ENCODE data around the gene USP35. TPM values are rescaled to one million over a fixed set of nuclear protein-coding genes. Genes with fewer than 3 reads are reported as not detected.

Gene USP35
- total and polyA plus RNA-seq, 2 donors (not counting 1 experiment from before 2014, with no cell fraction given), result 4.6 to 13.0 TPM

- no peaks in the 10 kb centered on the region for H3K79me2 ChIP-seq (ENCODE audit: control insufficient read depth, insufficient read depth, low read length)
- no peak overlapping the region for H3K9ac ChIP-seq (ENCODE audit: insufficient read depth, low read length)
- no peaks in the 10 kb centered on the region for H3K9me3 ChIP-seq (ENCODE audit: control insufficient read depth, insufficient read depth, low read depth, low read length)
- no peaks in the 10 kb centered on the region for H4K20me1 ChIP-seq (ENCODE audit: control insufficient read depth, extremely low read depth, insufficient read depth, low read length)
- no peak overlapping the region for H3K27ac ChIP-seq (ENCODE audit: insufficient read depth, low read length)
- H3K36me3 ChIP-seq (ENCODE audit: control insufficient read depth, insufficient read depth, low read length), result peaks cover 3% of the 10 kb centered on the region
- H3K4me1 ChIP-seq (ENCODE audit: control insufficient read depth, extremely low read depth, insufficient read depth, low read length), result no peaks in the 10 kb centered on the region
- DNase-seq (ENCODE audit: low read depth in 2 of 2), result no peak
- no peaks in the 10 kb centered on the region for H3K27me3 ChIP-seq (ENCODE audit: control insufficient read depth, insufficient read depth, low read length)
- H3K4me2 ChIP-seq (ENCODE audit: extremely low read depth, insufficient read depth, low read length), result no peak overlapping the region
- no peak overlapping the region for H2AFZ ChIP-seq (ENCODE audit: low read length)
- no peak for TF ChIP-seq CTCF (conservative IDR thresholded peaks at IDR 0.05 in 1 of 2, IDR thresholded peaks at IDR 0.05 in 1 of 2; ENCODE audit: low read depth in 1 of 2, low read length in 2 of 2)
- no peak for TF ChIP-seq EZH2 (IDR thresholded peaks at IDR 0.05; ENCODE audit: low read length, missing control alignments)
- no peak overlapping the region for H3K4me3 ChIP-seq (replicated peaks in 1 of 4; ENCODE audit: control extremely low read depth in 1 of 4, insufficient read depth in 1 of 4, low read depth in 3 of 4, low read length in 4 of 4)
Measured at GRCh38 chr11:78177216-78177615, 11.5 kb upstream of the USP35 start.

GRCh38 chr11:78179459-78180071 is 9.2 kb upstream of the USP35 start:
- Histone ChIP-seq H3K4me3 (replicated peaks in 1 of 4; ENCODE audit: control extremely low read depth in 1 of 4, insufficient read depth in 1 of 4, low read depth in 3 of 4, low read length in 4 of 4) (no peak overlapping the region), H4K20me1 (ENCODE audit: control insufficient read depth, extremely low read depth, insufficient read depth, low read length) (no peaks in the 10 kb centered on the region), H3K4me2 (ENCODE audit: extremely low read depth, insufficient read depth, low read length) (no peak overlapping the region), H3K9ac (ENCODE audit: insufficient read depth, low read length) (no peak overlapping the region), H3K9me3 (ENCODE audit: control insufficient read depth, insufficient read depth, low read depth, low read length) (no peaks in the 10 kb centered on the region), H3K79me2 (ENCODE audit: control insufficient read depth, insufficient read depth, low read length) (no peaks in the 10 kb centered on the region), H3K27me3 (ENCODE audit: control insufficient read depth, insufficient read depth, low read length) (no peaks in the 10 kb centered on the region), H3K4me1 (ENCODE audit: control insufficient read depth, extremely low read depth, insufficient read depth, low read length) (no peaks in the 10 kb centered on the region), H3K36me3 (ENCODE audit: control insufficient read depth, insufficient read depth, low read length) (no peaks in the 10 kb centered on the region), H3K27ac (ENCODE audit: insufficient read depth, low read length) (no peak overlapping the region), H2AFZ (ENCODE audit: low read length) (no peak overlapping the region)
- no peak for TF ChIP-seq CTCF (conservative IDR thresholded peaks at IDR 0.05 in 1 of 2, IDR thresholded peaks at IDR 0.05 in 1 of 2; ENCODE audit: low read depth in 1 of 2, low read length in 2 of 2)
- TF ChIP-seq EZH2 (IDR thresholded peaks at IDR 0.05; ENCODE audit: low read length, missing control alignments), result no peak
- DNase-seq (ENCODE audit: low read depth in 2 of 2), result no peak

GRCh38 chr11:78180751-78181150 is 8.0 kb upstream of the USP35 start:
- Histone ChIP-seq H3K9me3 (ENCODE audit: control insufficient read depth, insufficient read depth, low read depth, low read length) (no peaks in the 10 kb centered on the region), H4K20me1 (ENCODE audit: control insufficient read depth, extremely low read depth, insufficient read depth, low read length) (no peaks in the 10 kb centered on the region), H3K27ac (ENCODE audit: insufficient read depth, low read length) (no peak overlapping the region), H3K4me3 (replicated peaks in 1 of 4; ENCODE audit: control extremely low read depth in 1 of 4, insufficient read depth in 1 of 4, low read depth in 3 of 4, low read length in 4 of 4) (no peak overlapping the region), H3K36me3 (ENCODE audit: control insufficient read depth, insufficient read depth, low read length) (no peaks in the 10 kb centered on the region), H3K9ac (ENCODE audit: insufficient read depth, low read length) (no peak overlapping the region), H3K4me1 (ENCODE audit: control insufficient read depth, extremely low read depth, insufficient read depth, low read length) (peaks cover 2% of the 10 kb centered on the region), H2AFZ (ENCODE audit: low read length) (no peak overlapping the region), H3K79me2 (ENCODE audit: control insufficient read depth, insufficient read depth, low read length) (peaks cover 6% of the 10 kb centered on the region), H3K27me3 (ENCODE audit: control insufficient read depth, insufficient read depth, low read length) (no peaks in the 10 kb centered on the region), H3K4me2 (ENCODE audit: extremely low read depth, insufficient read depth, low read length) (no peak overlapping the region)
- TF ChIP-seq EZH2 (IDR thresholded peaks at IDR 0.05; ENCODE audit: low read length, missing control alignments) (no peak), CTCF (conservative IDR thresholded peaks at IDR 0.05 in 1 of 2, IDR thresholded peaks at IDR 0.05 in 1 of 2; ENCODE audit: low read depth in 1 of 2, low read length in 2 of 2) (no peak)
- DNase-seq (ENCODE audit: low read depth in 2 of 2), result no peak

Measured in fibroblast of lung (primary cell).